HEK293 (cell line): Measurements from ENCODE around the gene PADI3.

Experiments used
- CTCF ChIP-seq: fragments of 450-650 bp; formaldehyde crosslinking; IDR thresholded peaks from 2 replicates; pipeline ENCODE4 v1.5.1; 2016; ENCODE audit warnings: missing biosample characterization, missing genetic modification characterization
- KLF10 ChIP-seq: fragments of 450-650 bp; IDR thresholded peaks from 2 replicates; pipeline ENCODE4 v1.5.1; 2018; ENCODE audit warnings: missing biosample characterization, mild to moderate bottlenecking, missing genetic modification characterization
- ZNF133 ChIP-seq: fragments of 450-650 bp; formaldehyde crosslinking; IDR thresholded peaks from 2 replicates; pipeline ENCODE4 v1.5.1; 2016; ENCODE audit warnings: missing biosample characterization, missing genetic modification characterization
- ZNF274 ChIP-seq, 2 experiments: fragments of 200-500 bp in 1 of 2; fragments of 450-650 bp in 1 of 2; sonication (Bioruptor generic) in 1 of 2; formaldehyde crosslinking in 1 of 2; IDR thresholded peaks; 2 replicates each; pipeline versions ENCODE4 v1.5.1 to v1.6.1; 2014 to 2016; ENCODE audit warnings: borderline replicate concordance in 1 of 2, inconsistent platforms in 1 of 2, low read length in 1 of 2, missing biosample characterization in 1 of 2, missing genetic modification characterization in 1 of 2
- ZNF792 ChIP-seq: fragments of 450-650 bp; formaldehyde crosslinking; IDR thresholded peaks from 2 replicates; pipeline ENCODE4 v1.5.1; 2016; ENCODE audit warnings: missing biosample characterization, missing genetic modification characterization
- ZNF843 ChIP-seq: fragments of 450-650 bp; formaldehyde crosslinking; IDR thresholded peaks from 2 replicates; pipeline ENCODE4 v1.5.1; 2016; ENCODE audit warnings: missing biosample characterization, missing genetic modification characterization
- TF ChIP-seq, protein P1 (sequence below): fragments of 450-650 bp; formaldehyde crosslinking; optimal IDR thresholded peaks from 2 replicates; pipeline ENCODE3; 2016; ENCODE audit warnings: missing biosample characterization, mild to moderate bottlenecking, missing genetic modification characterization
- TF ChIP-seq, protein P2 (sequence below): sonication (generic); formaldehyde crosslinking; IDR thresholded peaks from 2 replicates; pipeline ENCODE4 v1.8.1; 2022; ENCODE audit warnings: mild to moderate bottlenecking, moderate library complexity, missing genetic modification reagents

GRCh38 chr1:17213782-17214148, 35.1 kb upstream of the PADI3 start:
- no peak for TF ChIP-seq CTCF
- no peak for TF ChIP-seq KLF10 (tag by site-specific recombination)
- no peak for TF ChIP-seq ZNF843 (tag by site-specific recombination)
- TF ChIP-seq ZNF274 (IDR thresholded peaks at IDR 0.05; ENCODE audit: low read length) = no peak
- TF ChIP-seq ZNF274 (tag by site-specific recombination; IDR thresholded peaks at IDR 0.05; ENCODE audit: borderline replicate concordance) = no peak
- TF ChIP-seq ZNF792 (tag by site-specific recombination) = no peak
- TF ChIP-seq ZNF133 (tag by site-specific recombination) = no peak
- TF ChIP-seq, protein P1, sequence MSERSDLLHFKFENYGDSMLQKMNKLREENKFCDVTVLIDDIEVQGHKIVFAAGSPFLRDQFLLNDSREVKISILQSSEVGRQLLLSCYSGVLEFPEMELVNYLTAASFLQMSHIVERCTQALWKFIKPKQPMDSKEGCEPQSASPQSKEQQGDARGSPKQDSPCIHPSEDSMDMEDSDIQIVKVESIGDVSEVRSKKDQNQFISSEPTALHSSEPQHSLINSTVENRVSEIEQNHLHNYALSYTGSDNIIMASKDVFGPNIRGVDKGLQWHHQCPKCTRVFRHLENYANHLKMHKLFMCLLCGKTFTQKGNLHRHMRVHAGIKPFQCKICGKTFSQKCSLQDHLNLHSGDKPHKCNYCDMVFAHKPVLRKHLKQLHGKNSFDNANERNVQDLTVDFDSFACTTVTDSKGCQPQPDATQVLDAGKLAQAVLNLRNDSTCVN (tag by site-specific recombination) = no peak
- TF ChIP-seq, protein P2, sequence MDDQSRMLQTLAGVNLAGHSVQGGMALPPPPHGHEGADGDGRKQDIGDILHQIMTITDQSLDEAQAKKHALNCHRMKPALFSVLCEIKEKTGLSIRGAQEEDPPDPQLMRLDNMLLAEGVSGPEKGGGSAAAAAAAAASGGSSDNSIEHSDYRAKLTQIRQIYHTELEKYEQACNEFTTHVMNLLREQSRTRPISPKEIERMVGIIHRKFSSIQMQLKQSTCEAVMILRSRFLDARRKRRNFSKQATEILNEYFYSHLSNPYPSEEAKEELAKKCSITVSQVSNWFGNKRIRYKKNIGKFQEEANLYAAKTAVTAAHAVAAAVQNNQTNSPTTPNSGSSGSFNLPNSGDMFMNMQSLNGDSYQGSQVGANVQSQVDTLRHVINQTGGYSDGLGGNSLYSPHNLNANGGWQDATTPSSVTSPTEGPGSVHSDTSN = no peak
